CD4-positive, alpha-beta T cell (primary cell): ENCODE results near the gene CAV2. TPM values are rescaled to one million over a fixed set of nuclear protein-coding genes. Genes with fewer than 3 reads are reported as not detected.

ENCODE experiments used
- ATAC-seq: fragments of 200-7000 bp; cut with Tn5 transposase; one replicate; pipeline ENCODE4 v1.10.0; 2022; ENCODE audit warnings: mild to moderate bottlenecking; ENCODE audit not compliant: poor library complexity
- CTCF ChIA-PET: fragments of 350-600 bp; sonication (Branson Sonifier 250); formaldehyde crosslinking; loops from one replicate; lab custom pipeline; 2021; ENCODE audit warnings: antibody characterized with exemption, inconsistent platforms; lab: Charles Lee
- POLR2A ChIA-PET: fragments of 350-600 bp; sonication (Branson Sonifier 250); formaldehyde crosslinking; loops from one replicate; lab custom pipeline; 2021; ENCODE audit warnings: antibody characterized with exemption, inconsistent platforms; lab: Charles Lee
- DNase-seq, 14 experiments: peaks; one replicate each; pipeline ENCODE4 v3.0.0-alpha.2; 2013 to 2020; ENCODE audit warnings: mixed read lengths in 2 of 14
- H3K27ac ChIP-seq, 2 donors: one replicate each; pipeline versions ENCODE4 v1.5.1 to v1.7.0; 2013; ENCODE audit warnings: low read length in 2 of 2, low read depth in 1 of 2, mild to moderate bottlenecking in 1 of 2
- H3K27me3 ChIP-seq, 2 experiments: 1 replicate in 1 of 2; 2 replicates in 1 of 2; pipeline versions ENCODE4 v1.6.1 to v1.7.0; 2013; ENCODE audit warnings: low read length in 2 of 2, control low read depth in 1 of 2, mild to moderate bottlenecking in 1 of 2, moderate library complexity in 1 of 2; ENCODE audit not compliant: insufficient read depth in 2 of 2, control insufficient read depth in 1 of 2
- H3K36me3 ChIP-seq: one replicate; pipeline ENCODE4 v1.6.1; 2013; ENCODE audit warnings: low read length, control low read depth; ENCODE audit not compliant: insufficient read depth
- H3K4me1 ChIP-seq: one replicate; pipeline ENCODE4 v1.6.1; 2013; ENCODE audit warnings: low read length, control low read depth; ENCODE audit not compliant: insufficient read depth
- H3K4me3 ChIP-seq: one replicate; pipeline ENCODE4 v1.5.1; 2013; ENCODE audit warnings: mild to moderate bottlenecking, low read length, moderate library complexity
- H3K9me3 ChIP-seq, 2 experiments: 1 replicate in 1 of 2; 2 replicates in 1 of 2; pipeline versions ENCODE4 v1.6.1 to v1.7.0; 2013; ENCODE audit warnings: low read length in 2 of 2, mild to moderate bottlenecking in 2 of 2, control low read depth in 1 of 2, moderate library complexity in 1 of 2; ENCODE audit not compliant: control insufficient read depth in 1 of 2, insufficient read depth in 1 of 2
- H3K27ac Mint-ChIP-seq: one replicate; pipeline ENCODE4 v1.8.0; 2020; ENCODE audit warnings: mixed read lengths
- H3K27me3 Mint-ChIP-seq: one replicate; pipeline ENCODE4 v1.8.0; 2021; ENCODE audit warnings: mixed read lengths
- H3K36me3 Mint-ChIP-seq: one replicate; pipeline ENCODE4 v1.8.0; 2021; ENCODE audit warnings: low read depth, mixed read lengths
- H3K4me1 Mint-ChIP-seq: one replicate; pipeline ENCODE4 v1.8.0; 2021; ENCODE audit warnings: low read depth, mixed read lengths
- H3K4me3 Mint-ChIP-seq: one replicate; pipeline ENCODE4 v1.8.0; 2020; ENCODE audit warnings: mild to moderate bottlenecking, mixed read lengths
- H3K9me3 Mint-ChIP-seq: one replicate; pipeline ENCODE4 v1.8.0; 2020; ENCODE audit warnings: mixed read lengths
- CTCF ChIP-seq: fragments of 200-600 bp; IDR thresholded peaks from one replicate; pipeline ENCODE4 v1.8.0; 2022; ENCODE audit warnings: antibody characterized with exemption, mild to moderate bottlenecking
- intact Hi-C, 2 experiments: fragments of 100-400 bp; cut with DNase I in 1 of 2; cut with micrococcal nuclease in 1 of 2; formaldehyde crosslinking; loops; one replicate each; pipeline versions ENCODE4 v1.15.1 to v1.9.0; 2023 to 2025; cut with DNase I, micrococcal nuclease
- total RNA-seq, 174 experiments: library from RNA in 2 of 174; stranded (reverse) in 2 of 174; gene quantifications; one replicate each; pipeline ENCODE4 v1.2.3 and lab custom pipeline; 2021 to 2026

The CAV2 gene
- total RNA-seq, 2 experiments from 2014 or later: not detected

GRCh38 chr7:116554911-116555310, 55.4 kb downstream of the CAV2 start:
- H3K4me1 Mint-ChIP-seq: no peaks in the 10 kb centered on the region
- no peaks in the 10 kb centered on the region for H3K36me3 ChIP-seq
- H3K36me3 Mint-ChIP-seq: no peaks in the 10 kb centered on the region
- peaks cover 0 to 10% of the 10 kb centered on the region in 2 experiments for H3K27me3 ChIP-seq
- no peak overlapping the region for H3K27ac Mint-ChIP-seq
- H3K27ac ChIP-seq: no peak overlapping the region
- CTCF ChIA-PET: no interaction called here
- H3K4me3 ChIP-seq: no peak overlapping the region
- POLR2A ChIA-PET: no interaction called here
- peaks cover 59% of the 10 kb centered on the region for H3K27me3 Mint-ChIP-seq
- no peak overlapping the region for H3K4me3 Mint-ChIP-seq
- no peaks in the 10 kb centered on the region for H3K9me3 ChIP-seq
- H3K9me3 Mint-ChIP-seq: no peaks in the 10 kb centered on the region
- DNase-seq (no peak), ATAC-seq (no peak)
- H3K4me1 ChIP-seq: no peaks in the 10 kb centered on the region
- intact Hi-C loops: no loop called here
- TF ChIP-seq CTCF: no peak

GRCh38 chr7:116557066-116557585, 57.6 kb downstream of the CAV2 start:
- no peak for DNase-seq
- H3K9me3 Mint-ChIP-seq: peaks cover 2% of the 10 kb centered on the region
- Histone ChIP-seq H3K27ac (no peak overlapping the region), H3K4me3 (no peak overlapping the region), H3K9me3 (no peaks in the 10 kb centered on the region), H3K27me3 (peaks cover 0 to 19% of the 10 kb centered on the region in 2 experiments), H3K36me3 (no peaks in the 10 kb centered on the region), H3K4me1 (no peaks in the 10 kb centered on the region)
- H3K27ac Mint-ChIP-seq: no peak overlapping the region
- CTCF ChIA-PET: no interaction called here
- intact Hi-C loops: no loop called here
- H3K4me3 Mint-ChIP-seq: no peak overlapping the region
- no peak for TF ChIP-seq CTCF
- H3K4me1 Mint-ChIP-seq: no peaks in the 10 kb centered on the region
- H3K27me3 Mint-ChIP-seq: peaks cover 72% of the 10 kb centered on the region
- POLR2A ChIA-PET: no interaction called here
- ATAC-seq: no peak
- no peaks in the 10 kb centered on the region for H3K36me3 Mint-ChIP-seq

- H3K27me3 ChIP-seq: peaks cover 0 to 19% of the 10 kb centered on the region in 2 experiments
- Mint-ChIP-seq H3K4me3 (no peak overlapping the region), H3K36me3 (no peaks in the 10 kb centered on the region), H3K27ac (no peak overlapping the region), H3K9me3 (peaks cover 2% of the 10 kb centered on the region), H3K4me1 (no peaks in the 10 kb centered on the region), H3K27me3 (peaks cover 73% of the 10 kb centered on the region)
- no peak overlapping the region for H3K27ac ChIP-seq
- POLR2A ChIA-PET: no interaction called here
- no peaks in the 10 kb centered on the region for H3K36me3 ChIP-seq
- H3K9me3 ChIP-seq: no peaks in the 10 kb centered on the region
- ATAC-seq (no peak), DNase-seq (no peak)
- H3K4me1 ChIP-seq: no peaks in the 10 kb centered on the region
- no peak overlapping the region for H3K4me3 ChIP-seq
- no peak for TF ChIP-seq CTCF
- CTCF ChIA-PET: no interaction called here
- intact Hi-C loops: no loop called here
Measured at GRCh38 chr7:116557901-116558300, 58.4 kb downstream of the CAV2 start.

Other genes starting within 250 kb of the CAV2 start
- not detected for gene CAV1, start 25.3 kb downstream of the CAV2 start, total RNA-seq
- under 1 TPM in 1 of 2 experiments, not detected in 1; 0.14 TPM for gene MET, start 172.5 kb downstream of the CAV2 start, total RNA-seq